Testis (tissue), 3 donors: Measurements from ENCODE around the gene NKAIN2. TPM values are rescaled to one million over a fixed set of nuclear protein-coding genes. Genes with fewer than 3 reads are reported as not detected.

ENCODE experiments used
- DNase-seq: peaks from one replicate; pipeline ENCODE4 v3.0.0-alpha.2; 2019
- H3K27ac ChIP-seq, 2 donors: fragments of 200-600 bp; sonication (generic); one replicate each; pipeline ENCODE4 v1.5.1; 2019
- H3K27me3 ChIP-seq: fragments of 200-600 bp; sonication (generic); one replicate; pipeline ENCODE4 v1.5.1; 2019
- H3K36me3 ChIP-seq: fragments of 200-600 bp; sonication (generic); one replicate; pipeline ENCODE4 v1.5.1; 2017; ENCODE audit warnings: low read depth; ENCODE audit errors: missing control alignments
- H3K4me1 ChIP-seq: fragments of 200-600 bp; sonication (generic); one replicate; pipeline ENCODE4 v1.5.1; 2019
- H3K4me3 ChIP-seq, 2 donors: fragments of 200-600 bp; sonication (generic); one replicate each; pipeline ENCODE4 v1.5.1; 2017 to 2019
- H3K9me3 ChIP-seq: fragments of 200-600 bp; sonication (generic); one replicate; pipeline ENCODE4 v1.5.1; 2017
- CTCF ChIP-seq, 3 experiments: fragments of 450-650 bp in 2 of 3; fragments of 200-600 bp in 1 of 3; sonication (generic) in 1 of 3; IDR thresholded peaks; one replicate each; pipeline ENCODE4 v1.5.1; 2016 to 2019; ENCODE audit warnings: antibody characterized with exemption in 3 of 3, mild to moderate bottlenecking in 2 of 3, moderate library complexity in 1 of 3
- POLR2A ChIP-seq: fragments of 450-650 bp; IDR thresholded peaks from one replicate; pipeline ENCODE4 v1.6.1; 2017; ENCODE audit warnings: antibody characterized with exemption, mild to moderate bottlenecking, moderate library complexity
- WGBS, 2 donors: methylation state at CpG; one replicate each; pipeline ENCODE4 v1.1.5; 2018; 5-methylcytosine and 5-hydroxymethylcytosine counted together
- intact Hi-C: fragments of 100-400 bp; cut with DNase I; formaldehyde crosslinking; loops from one replicate; pipeline ENCODE4 v1.15.1; 2023; ENCODE audit warnings: low total_unique reads
- polyA plus RNA-seq: library from polyadenylated mRNA; stranded (reverse); fragments of 350-450 nt; fragmentation: Illumina TruSeq; extraction: RNeasy Lipid Tissue Mini Kit (QIAGEN cat#74804); gene quantifications from one replicate; pipeline ENCODE4 v1.2.3, GENCODE V29; 2014; ENCODE audit warnings: low read depth, low replicate concordance; ENCODE audit not compliant: insufficient read depth
- total RNA-seq, 2 donors: library from RNA; depleted of rRNA; stranded (reverse); fragments of >200 nt; gene quantifications; one replicate each; pipeline ENCODE4 v1.2.3, GENCODE V29; 2016

NKAIN2 gene
- total and polyA plus RNA-seq, 3 donors from 2014 or later, result 0.56 to 1.1 (median 0.71) TPM

- H3K4me3 ChIP-seq, result no peak overlapping the region
- DNase-seq, result no peak
- H3K27ac ChIP-seq, result no peak overlapping the region
Observed at GRCh38 chr6:124520514-124520913, 716.8 kb downstream of the NKAIN2 start.

GRCh38 chr6:124522335-124522734 is 718.7 kb downstream of the NKAIN2 start:
- H3K9me3 ChIP-seq, result no peaks in the 10 kb centered on the region
- intact Hi-C loops, result no loop called here
- WGBS, 2 donors, result 71 to 88% methylated on average over 4 of the region's 4 CpGs
- H3K36me3 ChIP-seq, result no peaks in the 10 kb centered on the region
- no peak overlapping the region for H3K27ac ChIP-seq
- DNase-seq, result no peak
- no peaks in the 10 kb centered on the region for H3K4me1 ChIP-seq
- H3K4me3 ChIP-seq, result no peak overlapping the region
- TF ChIP-seq POLR2A, result no peak
- no peaks in the 10 kb centered on the region for H3K27me3 ChIP-seq

More at GRCh38 chr6:124520514-124520913, 716.8 kb downstream of the NKAIN2 start:
- Histone ChIP-seq H3K9me3 (no peaks in the 10 kb centered on the region), H3K27me3 (no peaks in the 10 kb centered on the region), H3K4me1 (no peaks in the 10 kb centered on the region), H3K36me3 (no peaks in the 10 kb centered on the region)
- WGBS, 2 donors, result 58 to 61% methylated on average over 4 of the region's 4 CpGs
- no peak for TF ChIP-seq POLR2A
- TF ChIP-seq CTCF (IDR thresholded peaks at IDR 0.05), result no peak
- intact Hi-C loops, result no loop called here

DNA sequence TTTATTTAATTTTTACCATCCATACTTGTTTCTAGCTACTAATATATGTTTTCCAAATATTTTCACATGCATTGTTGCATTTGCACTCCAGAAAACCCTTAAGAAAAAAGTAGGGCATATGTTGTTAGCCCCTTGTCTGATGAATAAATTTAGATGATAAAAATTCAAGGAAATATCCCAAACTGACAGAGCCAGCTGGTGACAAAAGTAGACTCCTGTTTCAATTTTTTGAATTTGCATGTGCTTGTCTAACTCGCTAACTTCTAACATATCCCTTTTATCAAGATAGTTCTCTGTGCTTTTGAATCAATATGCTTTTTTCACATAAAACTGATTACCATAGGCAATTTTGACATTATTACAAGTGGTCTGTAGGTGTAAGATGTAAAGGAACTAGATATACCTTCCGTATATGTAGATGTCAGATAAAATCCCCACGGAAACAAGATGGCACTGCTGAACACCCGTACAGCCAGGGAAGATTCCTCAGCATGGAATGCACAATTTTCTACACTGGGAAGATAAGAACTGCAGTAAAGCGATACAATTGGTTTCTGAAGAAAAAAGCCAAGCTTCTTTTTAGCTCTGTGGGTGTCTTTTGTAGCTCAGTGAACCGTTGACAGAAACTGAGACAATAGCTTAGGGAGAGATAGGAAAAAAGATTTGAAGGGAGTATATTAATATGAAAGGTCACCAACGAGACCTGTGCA is 721.0 kb downstream of the NKAIN2 start:
- TF ChIP-seq CTCF (IDR thresholded peaks at IDR 0.05), result no peak
- TF ChIP-seq POLR2A, result no peak

GRCh38 chr6:124530926-124531325 is 727.3 kb downstream of the NKAIN2 start:
- no peaks in the 10 kb centered on the region for H3K4me1 ChIP-seq
- intact Hi-C loops, result no loop called here
- no peak overlapping the region for H3K27ac ChIP-seq
- no peaks in the 10 kb centered on the region for H3K27me3 ChIP-seq
- 79 to 82% methylated on average over 1 of the region's 1 CpG for WGBS, 2 donors
- H3K9me3 ChIP-seq, result no peaks in the 10 kb centered on the region
- no peak for TF ChIP-seq POLR2A
- TF ChIP-seq CTCF (IDR thresholded peaks at IDR 0.05), result no peak
- no peak overlapping the region for H3K4me3 ChIP-seq
- DNase-seq, result no peak
- no peaks in the 10 kb centered on the region for H3K36me3 ChIP-seq

More for the DNA sequence above, 721.0 kb downstream of the NKAIN2 start:
- no peak overlapping the region for H3K4me3 ChIP-seq
- DNase-seq, result no peak
- no peaks in the 10 kb centered on the region for H3K9me3 ChIP-seq
- 52 to 54% methylated on average over 7 of the region's 7 CpGs for WGBS, 2 donors
- intact Hi-C loops, result no loop called here
- no peaks in the 10 kb centered on the region for H3K36me3 ChIP-seq
- no peaks in the 10 kb centered on the region for H3K4me1 ChIP-seq
- H3K27me3 ChIP-seq, result no peaks in the 10 kb centered on the region
- no peak overlapping the region for H3K27ac ChIP-seq

GRCh38 chr6:124535299-124535698 is 731.6 kb downstream of the NKAIN2 start:
- H3K9me3 ChIP-seq, result no peaks in the 10 kb centered on the region
- WGBS, 2 donors, result 40 to 43% methylated on average over 1 of the region's 1 CpG
- no peaks in the 10 kb centered on the region for H3K27me3 ChIP-seq
- intact Hi-C loops, result no loop called here
- no peak overlapping the region for H3K27ac ChIP-seq
- no peaks in the 10 kb centered on the region for H3K36me3 ChIP-seq
- DNase-seq, result no peak
- no peak overlapping the region for H3K4me3 ChIP-seq
- H3K4me1 ChIP-seq, result no peaks in the 10 kb centered on the region
- TF ChIP-seq CTCF (IDR thresholded peaks at IDR 0.05), result no peak
- no peak for TF ChIP-seq POLR2A
